Loucy (cell line): ENCODE results near the gene UBE2L6.

Source experiments
- EZH2phosphoT487 ChIP-seq: fragments of 200-600 bp; IDR thresholded peaks from 2 replicates; pipeline ENCODE4 v1.6.1; 2018; ENCODE audit warnings: antibody characterized with exemption, mild to moderate bottlenecking, moderate library complexity, borderline replicate concordance
- TF ChIP-seq, protein P1 (sequence below): fragments of 200-600 bp; sonication (generic); conservative IDR thresholded peaks from 2 replicates; pipeline ENCODE4 v1.5.1; 2014; ENCODE audit warnings: mild to moderate bottlenecking, antibody characterized with exemption, low read length

DNA sequence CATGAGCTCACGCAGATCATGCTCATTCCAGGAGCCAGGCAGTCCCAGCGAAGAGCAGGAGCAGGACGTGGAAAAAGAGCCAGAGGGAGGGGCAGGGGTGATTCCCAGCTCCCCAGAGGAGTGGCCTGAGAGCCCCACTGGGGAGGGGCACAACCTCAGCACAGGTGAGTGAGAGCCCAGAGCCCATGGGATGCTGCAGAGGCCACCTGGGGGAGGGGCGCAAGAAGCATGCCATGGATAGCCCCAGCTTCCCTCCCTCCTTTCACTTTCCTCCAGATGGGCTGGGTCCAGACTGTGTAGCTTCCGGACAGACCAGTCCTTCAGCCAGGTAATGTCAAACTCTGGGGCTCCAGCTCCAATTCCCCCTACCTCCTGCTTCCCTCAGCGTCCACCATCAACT is 23.9 kb downstream of the UBE2L6 start:
- TF ChIP-seq, protein P1, sequence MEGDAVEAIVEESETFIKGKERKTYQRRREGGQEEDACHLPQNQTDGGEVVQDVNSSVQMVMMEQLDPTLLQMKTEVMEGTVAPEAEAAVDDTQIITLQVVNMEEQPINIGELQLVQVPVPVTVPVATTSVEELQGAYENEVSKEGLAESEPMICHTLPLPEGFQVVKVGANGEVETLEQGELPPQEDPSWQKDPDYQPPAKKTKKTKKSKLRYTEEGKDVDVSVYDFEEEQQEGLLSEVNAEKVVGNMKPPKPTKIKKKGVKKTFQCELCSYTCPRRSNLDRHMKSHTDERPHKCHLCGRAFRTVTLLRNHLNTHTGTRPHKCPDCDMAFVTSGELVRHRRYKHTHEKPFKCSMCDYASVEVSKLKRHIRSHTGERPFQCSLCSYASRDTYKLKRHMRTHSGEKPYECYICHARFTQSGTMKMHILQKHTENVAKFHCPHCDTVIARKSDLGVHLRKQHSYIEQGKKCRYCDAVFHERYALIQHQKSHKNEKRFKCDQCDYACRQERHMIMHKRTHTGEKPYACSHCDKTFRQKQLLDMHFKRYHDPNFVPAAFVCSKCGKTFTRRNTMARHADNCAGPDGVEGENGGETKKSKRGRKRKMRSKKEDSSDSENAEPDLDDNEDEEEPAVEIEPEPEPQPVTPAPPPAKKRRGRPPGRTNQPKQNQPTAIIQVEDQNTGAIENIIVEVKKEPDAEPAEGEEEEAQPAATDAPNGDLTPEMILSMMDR: no peak
- no peak for TF ChIP-seq EZH2phosphoT487
